ENCODE data around the gene ABCC12. TPM values are rescaled to one million over a fixed set of nuclear protein-coding genes. Genes with fewer than 3 reads are reported as not detected.

ABCC12 gene
- total and polyA plus RNA-seq, 2 of the 8 experiments (the other 6 are each of a cell fraction or from before 2014, with no cell fraction given), result 0.05 TPM; not detected in 1

DNA sequence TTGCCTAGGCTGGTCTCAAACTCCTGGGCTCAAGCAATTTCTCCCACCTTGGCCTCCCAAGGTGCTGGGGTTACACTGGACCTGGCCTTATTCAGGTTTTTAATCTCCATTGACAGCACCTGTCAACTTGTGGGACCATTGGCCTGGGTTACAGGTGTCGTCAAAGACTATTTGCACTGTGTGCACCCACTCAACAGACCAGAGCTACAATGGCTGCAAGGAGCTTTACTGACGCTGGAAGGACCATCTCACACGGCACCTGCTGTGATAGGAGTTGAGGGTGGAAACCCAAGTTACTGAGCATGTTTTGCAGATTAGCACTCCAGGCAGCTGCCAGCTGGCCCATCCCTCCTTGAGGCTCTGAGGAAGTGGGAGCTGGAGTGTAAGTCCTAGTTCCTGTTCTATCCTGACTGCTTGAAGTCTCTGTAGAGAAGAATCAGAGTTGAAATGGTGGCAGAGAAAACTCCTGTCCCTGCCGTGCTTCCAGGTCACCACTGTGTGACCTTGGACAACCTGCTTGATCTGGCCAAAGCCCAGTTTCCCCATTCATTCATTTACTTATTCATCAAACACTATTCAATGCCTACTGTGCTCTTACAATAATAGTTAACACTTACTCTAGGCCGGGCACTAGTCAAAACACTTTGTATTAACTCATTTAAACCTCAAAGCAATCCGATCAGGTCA lies 45.9 kb upstream of the ABCC12 start (continued):
- TF ChIP-seq PHF8 (conservative IDR thresholded peaks at IDR 0.05; ENCODE audit: low read depth, low read length), result no peak

Measured in H1 (cell line).